GM19438 (cell line): ENCODE data around the gene ZNF786.
"Not testable (repeated sequence)": the region's sequence is repeated elsewhere in the genome, so short reads cannot be mapped to it uniquely, and the experiment has no call there.

Source experiments
- ATAC-seq: cut with Tn5 transposase; IDR thresholded peaks from one replicate; pipeline ENCODE4 v1.9.1; 2021; ENCODE audit warnings: low read depth; ENCODE audit not compliant: unreplicated experiment

ZNF786 gene

GRCh38 chr7:149081914-149082313, 8.6 kb downstream of the ZNF786 start:
- no peak for ATAC-seq

- no peak for ATAC-seq
Observed at GRCh38 chr7:149077594-149077993, 12.9 kb downstream of the ZNF786 start.

GRCh38 chr7:149075286-149075685, 15.2 kb downstream of the ZNF786 start:
- no peak for ATAC-seq

DNA sequence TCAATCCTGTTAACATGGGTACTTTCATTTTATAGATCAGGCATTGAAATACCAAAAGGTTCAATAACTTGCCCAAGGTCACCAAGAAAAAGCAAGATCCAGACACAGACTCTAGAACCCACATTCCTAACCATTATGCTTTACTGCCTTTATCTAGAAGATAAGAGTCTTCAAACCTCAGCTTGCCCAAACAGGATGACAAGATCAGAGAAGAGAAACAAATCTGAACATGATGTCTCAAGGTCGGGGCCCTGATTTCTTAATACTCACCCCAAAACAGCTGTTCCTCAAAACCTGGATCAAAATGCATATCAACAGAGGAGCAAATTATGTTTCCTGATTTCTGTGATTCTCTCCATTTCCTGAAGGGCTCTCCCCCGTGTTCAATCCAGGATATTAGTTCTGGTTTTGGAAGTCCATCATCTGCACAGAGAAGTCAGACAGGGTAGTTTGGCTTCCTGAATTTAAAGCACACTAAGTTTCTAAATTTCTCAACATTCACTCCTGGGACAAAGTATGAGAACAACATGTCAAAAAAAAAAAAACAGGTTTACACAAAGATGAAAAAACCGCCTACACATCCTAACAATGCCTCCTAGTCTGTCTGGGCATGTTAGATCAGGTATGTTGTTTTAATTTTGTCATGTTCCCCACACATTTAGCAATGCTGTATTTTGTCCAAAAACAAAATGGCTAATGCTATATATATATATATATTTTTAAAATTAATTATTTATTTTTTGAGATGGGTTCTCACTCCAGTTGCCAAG, 16.2 kb downstream of the ZNF786 start:
- no peak for ATAC-seq

DNA sequence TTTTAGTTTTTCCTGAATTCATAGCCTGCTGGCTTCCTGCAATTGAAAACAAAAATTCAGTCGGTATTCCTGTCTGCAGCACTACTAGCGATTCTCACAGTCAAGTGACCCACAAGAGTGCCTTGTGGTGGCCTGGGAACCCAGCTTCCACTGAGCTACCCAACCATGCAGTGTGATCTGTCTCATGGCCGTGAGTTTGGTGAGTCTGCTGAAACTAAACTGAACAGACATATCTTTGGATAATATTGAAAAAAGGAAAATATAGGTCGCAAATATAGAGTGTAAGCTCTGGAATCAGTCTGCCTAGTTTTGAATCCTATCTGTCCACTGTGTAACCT, 18.1 kb downstream of the ZNF786 start:
- no peak for ATAC-seq

DNA sequence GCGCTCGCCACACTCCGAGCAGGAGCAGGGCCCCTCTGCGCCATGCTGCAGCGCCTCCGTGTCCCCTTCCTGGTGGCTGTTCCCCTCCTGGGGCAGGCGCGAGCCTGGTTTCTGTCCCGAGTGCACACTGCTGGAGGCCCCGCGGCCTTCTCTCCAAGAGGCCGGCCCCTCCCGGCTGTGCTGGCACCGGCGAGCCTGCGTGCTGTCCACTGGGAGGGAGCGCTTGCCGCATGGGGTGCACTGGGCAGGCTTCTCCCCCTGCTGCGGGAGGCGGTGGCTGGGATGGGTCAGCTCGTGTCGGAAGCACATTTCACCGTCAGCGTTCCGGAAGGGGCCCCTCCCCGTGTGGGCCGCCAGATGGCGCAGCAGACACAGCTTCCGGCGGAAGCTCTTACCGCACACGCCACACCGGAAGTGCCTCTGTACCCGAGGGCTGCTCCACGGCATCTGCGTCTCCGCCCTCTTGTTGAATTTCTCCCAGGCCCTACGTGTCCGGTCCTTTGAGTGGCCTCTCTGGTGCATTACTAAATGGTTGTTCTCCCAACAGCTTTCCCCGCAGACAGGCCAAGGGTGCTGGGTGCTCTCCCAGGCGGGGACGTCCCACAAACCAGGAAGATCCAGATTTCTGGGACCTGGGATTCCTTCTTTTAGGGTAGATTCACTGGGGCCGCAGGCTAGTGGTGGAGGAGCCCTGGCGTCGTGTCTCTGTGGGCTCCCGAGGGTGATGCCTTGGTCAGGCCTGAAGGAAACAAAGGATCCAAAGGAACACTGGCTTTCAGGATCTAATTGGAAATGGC, 18.7 kb downstream of the ZNF786 start:
- ATAC-seq: no peak

DNA sequence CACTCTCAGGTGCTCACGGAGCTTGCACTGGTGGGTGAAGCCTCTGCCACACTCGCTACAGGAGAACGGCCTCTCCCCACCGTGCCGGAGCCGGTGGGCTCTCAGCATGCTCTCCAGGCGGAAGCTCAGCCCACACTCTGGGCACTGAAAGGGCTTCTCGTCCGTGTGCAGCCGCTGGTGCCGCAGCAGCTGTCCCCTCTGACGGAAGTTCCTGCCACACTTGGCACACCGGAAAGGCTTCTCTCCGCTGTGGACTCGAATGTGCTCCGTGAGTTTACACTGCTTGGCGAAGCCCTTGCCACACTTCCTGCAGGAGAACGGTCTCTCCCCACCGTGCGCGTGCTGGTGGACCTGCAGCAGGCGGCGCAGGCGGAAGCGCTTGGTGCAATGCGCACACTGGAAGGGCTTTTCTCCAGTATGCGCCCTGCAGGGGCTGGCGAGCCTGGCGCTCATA, 19.3 kb downstream of the ZNF786 start:
- ATAC-seq: no peak

GRCh38 chr7:149070372-149071125, 20.0 kb downstream of the ZNF786 start:
- no peak for ATAC-seq

DNA sequence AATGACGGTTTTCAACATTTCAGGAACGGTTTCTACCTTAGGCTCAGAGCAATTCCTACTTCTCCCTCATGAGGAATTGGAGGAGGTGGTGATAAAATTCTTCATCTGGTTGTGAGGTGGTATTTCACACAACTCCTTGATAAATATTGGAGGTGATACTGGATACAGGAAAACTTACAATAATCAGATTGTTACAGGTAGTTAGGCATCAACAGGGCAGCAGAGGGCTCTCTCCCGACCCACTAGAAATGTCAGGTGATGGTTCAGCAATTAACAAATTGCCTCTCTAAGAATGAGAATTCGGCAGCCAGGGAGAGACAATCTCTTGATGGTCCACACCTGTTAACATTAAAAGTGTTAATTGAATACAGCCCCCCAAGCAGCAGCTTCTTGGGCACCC, 22.6 kb downstream of the ZNF786 start:
- no peak for ATAC-seq

- no peak for ATAC-seq
Observed at GRCh38 chr7:149063476-149063875, 27.0 kb downstream of the ZNF786 start.

DNA sequence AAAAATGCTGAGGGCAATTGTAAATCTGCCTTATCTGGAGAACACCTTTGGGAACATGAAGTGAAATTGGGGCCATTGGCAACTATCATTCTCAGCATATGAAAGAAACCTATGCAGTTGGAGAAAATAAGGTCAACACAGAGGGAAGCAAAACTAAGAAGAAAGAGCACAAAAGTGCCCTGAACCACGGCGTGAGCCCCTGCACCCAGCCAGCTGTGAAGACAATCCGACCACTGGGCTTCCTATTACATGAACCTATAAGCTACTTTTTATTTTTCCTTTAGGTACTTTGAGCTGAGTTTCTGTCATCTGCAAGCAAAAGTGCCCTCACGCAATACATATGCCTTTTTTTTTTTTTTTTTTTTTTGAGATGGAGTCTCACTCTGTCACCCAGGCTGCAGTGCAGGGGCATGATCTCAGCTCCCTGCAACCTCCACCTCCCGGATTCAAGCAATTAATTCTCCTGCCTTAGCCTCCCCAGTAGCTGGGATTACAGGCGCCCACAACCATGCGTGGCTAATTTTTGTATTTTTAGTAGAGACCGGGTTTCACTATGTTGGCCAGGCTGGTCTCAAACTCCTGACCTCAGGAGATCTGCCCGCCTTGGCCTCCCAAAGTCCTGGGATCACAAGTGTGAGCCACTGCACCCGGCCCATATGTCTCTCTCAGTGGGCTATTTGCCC, 28.2 kb downstream of the ZNF786 start:
- ATAC-seq: not testable (repeated sequence)

DNA sequence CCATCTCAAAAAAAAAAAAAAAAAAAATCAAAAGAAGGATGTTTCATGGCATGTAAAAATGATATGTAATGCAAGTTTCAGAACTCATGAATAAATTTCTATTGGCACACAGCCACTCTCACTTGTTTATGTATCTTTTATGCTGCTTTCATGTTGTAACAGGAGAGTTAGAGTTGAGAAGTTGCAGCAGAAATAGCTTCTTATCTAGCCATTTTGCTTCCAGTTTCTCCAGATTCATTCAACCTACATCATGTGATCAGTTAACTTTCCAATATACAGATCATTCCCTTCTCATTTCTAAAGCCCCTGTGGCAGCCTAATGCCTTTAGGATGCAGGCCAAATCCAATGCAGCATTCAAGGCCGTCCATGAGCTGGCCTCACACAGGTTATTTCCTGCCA, 30.4 kb downstream of the ZNF786 start:
- no peak for ATAC-seq

DNA sequence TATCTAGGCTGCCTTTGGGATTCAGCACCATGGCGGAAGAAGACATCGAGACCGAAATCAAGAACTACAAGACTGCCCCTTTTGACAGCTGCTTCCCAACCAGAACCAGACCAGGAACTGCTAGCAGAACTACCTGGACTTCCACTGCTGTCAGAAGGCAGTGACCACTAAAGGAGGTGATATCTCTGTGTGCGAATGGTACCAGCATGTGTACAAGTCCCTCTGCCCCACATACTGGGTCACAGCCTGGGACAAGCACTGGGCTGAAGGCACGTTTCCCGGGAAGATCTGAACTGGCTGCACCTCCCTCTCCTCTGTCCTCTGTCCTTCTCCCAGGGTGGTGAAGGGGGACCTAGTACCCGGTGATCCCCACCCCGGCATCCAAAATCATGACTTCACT, 36.6 kb downstream of the ZNF786 start:
- ATAC-seq: no peak

DNA sequence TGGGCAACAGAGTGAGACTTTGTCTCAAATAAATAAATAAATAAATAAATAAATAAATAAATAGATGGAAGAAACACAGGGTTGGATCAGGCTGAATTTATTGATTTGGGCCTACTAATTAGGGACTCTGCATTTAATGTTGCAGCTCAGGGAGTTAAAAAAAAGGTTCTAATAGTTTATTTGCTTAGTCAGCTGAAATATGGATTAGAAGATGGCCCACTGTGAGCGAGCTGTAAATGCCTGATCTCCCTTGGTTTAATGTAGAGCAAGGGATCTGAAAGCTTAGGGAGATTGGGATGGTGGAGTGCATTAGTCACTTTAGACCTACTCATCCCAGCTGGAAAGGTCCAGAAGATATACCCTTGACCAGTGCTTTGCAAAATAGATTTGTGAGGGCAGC, 37.1 kb downstream of the ZNF786 start:
- no peak for ATAC-seq

DNA sequence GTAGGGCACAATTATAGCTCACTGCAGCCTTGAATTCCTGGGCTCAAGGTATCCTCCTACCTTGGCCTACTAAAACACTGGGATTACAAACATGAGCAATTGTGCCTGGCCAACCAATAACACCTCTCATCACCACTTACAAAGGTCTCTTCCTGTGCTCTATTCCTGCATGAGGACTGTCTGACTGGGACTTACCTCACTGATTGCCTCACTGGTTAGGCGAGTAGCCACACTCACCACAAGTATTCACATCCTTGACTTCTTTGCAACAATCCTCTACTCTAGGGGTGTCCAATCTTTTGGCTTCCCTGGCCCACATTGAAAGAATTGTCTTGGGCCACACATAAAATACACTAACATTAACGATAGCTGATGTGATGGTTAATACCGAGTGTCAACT, 39.6 kb downstream of the ZNF786 start:
- ATAC-seq: no peak

- ATAC-seq: no peak
Observed at GRCh38 chr7:149048805-149049204, 41.7 kb downstream of the ZNF786 start.

DNA sequence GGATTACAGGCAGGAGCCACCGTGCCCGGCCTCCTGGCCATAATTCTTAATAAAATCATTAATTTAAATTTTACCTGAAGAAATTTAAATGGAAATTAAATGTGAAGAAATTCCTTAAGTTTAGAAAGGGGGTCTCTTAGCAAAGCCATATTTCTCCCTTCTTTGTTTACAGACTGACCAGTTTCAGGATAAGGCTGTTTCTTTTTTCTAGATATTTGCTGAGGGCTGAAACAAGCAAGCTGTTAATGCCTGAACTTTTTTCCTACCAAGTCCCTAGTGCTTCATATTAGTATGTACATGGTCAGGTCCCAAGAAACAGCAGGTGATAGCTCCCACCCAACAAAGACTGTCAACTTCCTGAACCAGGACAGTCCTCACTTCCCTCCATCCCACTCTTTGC, 44.1 kb downstream of the ZNF786 start:
- no peak for ATAC-seq

DNA sequence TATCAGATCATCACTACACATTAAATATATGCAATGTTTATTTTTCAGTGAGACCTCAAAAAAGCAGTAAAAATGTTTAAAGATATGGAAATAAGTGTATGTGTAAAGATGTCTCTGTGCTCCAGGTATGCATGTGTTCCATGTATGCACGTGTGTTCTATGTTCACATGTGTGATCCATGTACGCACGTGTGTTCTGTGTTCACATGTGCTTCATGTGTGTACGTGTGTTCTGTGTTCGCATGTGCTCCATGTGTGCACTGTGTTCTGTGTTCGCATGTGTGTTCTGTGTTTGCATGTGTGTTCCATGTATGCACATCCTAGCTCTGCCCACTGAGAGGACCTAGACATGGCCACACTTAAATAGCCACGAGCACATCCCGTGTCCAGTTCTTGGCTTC, 46.6 kb downstream of the ZNF786 start:
- no peak for ATAC-seq

- ATAC-seq: no peak
Observed at GRCh38 chr7:149041350-149041749, 49.2 kb downstream of the ZNF786 start.

- ATAC-seq: not testable (repeated sequence)
Observed at GRCh38 chr7:149038641-149039040, 51.9 kb downstream of the ZNF786 start.

GRCh38 chr7:149036676-149037075, 53.8 kb downstream of the ZNF786 start:
- ATAC-seq: no peak
